HepG2 (cell line): ENCODE measurements around the gene AMBRA1. TPM values are rescaled to one million over a fixed set of nuclear protein-coding genes. Genes with fewer than 3 reads are reported as not detected.

Experiments used
- ATAC-seq: fragments of 200-7000 bp; cut with Tn5 transposase; 3 replicates; pipeline ENCODE4 v1.9.1; 2020; ENCODE audit warnings: mild to moderate bottlenecking, moderate library complexity
- BruUV-seq: library from RNA; stranded (reverse); fragments of 400-500 nt; replicated peaks from 2 replicates; lab custom pipeline; 2021; lab: Mats Ljungman, UMichigan
- CTCF ChIA-PET: fragments of 300-600 bp; formaldehyde crosslinking; extraction: SDS; loops from one replicate; lab custom pipeline; 2021; ENCODE audit warnings: low total read pairs, inconsistent platforms, low intra/inter-chr PET ratio; lab: Yijun Ruan, JAX
- POLR2A ChIA-PET: fragments of 350-600 bp; sonication (Branson Sonifier 250); formaldehyde crosslinking; loops from one replicate; lab custom pipeline; 2020; ENCODE audit warnings: antibody characterized with exemption, inconsistent platforms; lab: Yijun Ruan, JAX
- DNase-seq: peaks from one replicate; pipeline ENCODE4 v3.0.0-alpha.2; 2015; ENCODE audit warnings: low spot score
- FAIRE-seq: peaks from 3 replicates; lab custom pipeline; 2011; peaks lifted over from hg19 to GRCh38; lab: Jason Lieb, UNC
- H2AFZ ChIP-seq: one replicate; pipeline ENCODE4 v1.6.1; 2011; ENCODE audit warnings: low read length, inconsistent platforms
- H3K27ac ChIP-seq: fragments of 300-600 bp; 3 replicates; pipeline ENCODE4 v1.8.0; 2011; ENCODE audit warnings: mixed run types, mild to moderate bottlenecking, mixed read lengths, low read length, inconsistent platforms; ENCODE audit not compliant: insufficient read depth; ENCODE audit errors: extremely low read length
- H3K27me3 ChIP-seq, 2 experiments: fragments of 200-600 bp in 1 of 2; 2 replicates in 1 of 2; 3 replicates in 1 of 2; pipeline versions ENCODE4 v1.6.0 to v1.8.0; 2011; ENCODE audit warnings: low read length in 2 of 2, mild to moderate bottlenecking in 2 of 2, moderate library complexity in 2 of 2, inconsistent platforms in 1 of 2; ENCODE audit not compliant: insufficient read depth in 2 of 2, control insufficient read depth in 1 of 2
- H3K36me3 ChIP-seq, 2 experiments: fragments of 200-600 bp in 1 of 2; replicated peaks in 1 of 2; 2 replicates in 1 of 2; 3 replicates in 1 of 2; pipeline versions ENCODE4 v1.5.1 to v1.8.0; 2011; ENCODE audit warnings: low read length in 2 of 2, inconsistent platforms in 1 of 2; ENCODE audit not compliant: insufficient read depth in 2 of 2, control insufficient read depth in 1 of 2
- H3K4me1 ChIP-seq: 2 replicates; pipeline ENCODE4 v1.5.1; 2012; ENCODE audit warnings: low read length, inconsistent platforms; ENCODE audit not compliant: insufficient read depth
- H3K4me2 ChIP-seq: 2 replicates; pipeline ENCODE4 v1.6.0; 2011; ENCODE audit warnings: low read depth, low read length, inconsistent platforms
- H3K4me3 ChIP-seq, 3 experiments: fragments of 200-600 bp in 1 of 3; sonication (generic), shearing (Covaris generic) in 1 of 3; replicated peaks in 1 of 3; 2 replicates each; pipeline ENCODE4 v1.5.1; 2011 to 2016; ENCODE audit warnings: low read length in 3 of 3, inconsistent platforms in 2 of 3, low read depth in 2 of 3, mild to moderate bottlenecking in 2 of 3, control low read depth in 1 of 3, mixed read lengths in 1 of 3; ENCODE audit not compliant: insufficient read depth in 1 of 3
- H3K79me2 ChIP-seq: one replicate; pipeline ENCODE4 v1.6.1; 2011; ENCODE audit warnings: low read length, inconsistent platforms; ENCODE audit not compliant: insufficient read depth
- H3K9ac ChIP-seq: 2 replicates; pipeline ENCODE4 v1.6.0; 2011; ENCODE audit warnings: mild to moderate bottlenecking, low read depth, low read length, inconsistent platforms; ENCODE audit not compliant: insufficient read depth
- H3K9me3 ChIP-seq: 2 replicates; pipeline ENCODE4 v1.5.1; 2012; ENCODE audit warnings: mild to moderate bottlenecking, low read length
- H4K20me1 ChIP-seq: 2 replicates; pipeline ENCODE4 v1.6.0; 2011; ENCODE audit warnings: inconsistent platforms, mild to moderate bottlenecking, low read length, moderate library complexity; ENCODE audit not compliant: insufficient read depth
- CENPBD1 ChIP-seq: sonication (generic); formaldehyde crosslinking; IDR thresholded peaks from 2 replicates; pipeline ENCODE4 v1.8.0; 2022; ENCODE audit warnings: missing genetic modification reagents, low read depth, mild to moderate bottlenecking, borderline replicate concordance
- TMF1 ChIP-seq: sonication (generic); formaldehyde crosslinking; IDR thresholded peaks from 2 replicates; pipeline ENCODE4 v1.8.1; 2022; ENCODE audit warnings: low read depth, missing genetic modification reagents
- ZBTB26 ChIP-seq: IDR thresholded peaks from 2 replicates; pipeline ENCODE4 v1.6.1; 2016; ENCODE audit warnings: missing compliant biosample characterization, missing genetic modification reagents, borderline replicate concordance
- ZNF562 ChIP-seq: sonication (generic); formaldehyde crosslinking; IDR thresholded peaks from 2 replicates; pipeline ENCODE4 v1.8.0; 2022; ENCODE audit warnings: missing genetic modification reagents, borderline replicate concordance
- WGBS: methylation state at CpG from one replicate; pipeline ENCODE4 v1.1.6; 2017; ENCODE audit warnings: low lambda C conversion rate; 5-methylcytosine and 5-hydroxymethylcytosine counted together
- in situ Hi-C: cut with HindIII; loops from 2 replicates; pipeline ENCODE4 v1.10.0; 2017; ENCODE audit warnings: low pct_unique_long_range_greater_than_20kb; ENCODE audit not compliant: extremely low pct_ligation_motif_present
- intact Hi-C: fragments of 100-400 bp; cut with micrococcal nuclease; formaldehyde crosslinking; loops from one replicate; pipeline ENCODE4 v1.10.0; 2022; ENCODE audit not compliant: unreplicated experiment
- polyA plus RNA-seq, 8 experiments: library from polyadenylated mRNA; depleted of rRNA in 3 of 8; stranded (reverse) in 7 of 8; unstranded in 1 of 8; fragments of >200 nt; fragmentation: Illumina TruSeq in 4 of 8; extraction: Trizol in 4 of 8; gene quantifications; 2 replicates each; pipeline versions ENCODE4 v1.2.1 to v1.2.3, GENCODE V29; 2011 to 2016; ENCODE audit warnings: low read depth in 4 of 8, missing spikeins in 1 of 8, mixed read lengths in 1 of 8; ENCODE audit not compliant: insufficient read depth in 1 of 8
- total RNA-seq, 5 experiments: library from RNA; depleted of rRNA; stranded (reverse); fragments of >200 nt; fragmentation: Illumina TruSeq; extraction: Trizol; gene quantifications; 2 replicates each; pipeline ENCODE4 v1.2.3, GENCODE V29; 2016; ENCODE audit warnings: low read depth in 1 of 5

Gene AMBRA1
- total and polyA plus RNA-seq, 2 of the 13 experiments (the other 11 are each of a cell fraction or from before 2014, with no cell fraction given): 15.7 to 26.0 TPM

- Histone ChIP-seq H3K4me1 (peaks cover 30% of the 10 kb centered on the region), H3K9ac (no peak overlapping the region), H3K9me3 (no peaks in the 10 kb centered on the region), H3K79me2 (peaks cover 89% of the 10 kb centered on the region), H3K27ac (no peak overlapping the region), H3K27me3 (no peaks in the 10 kb centered on the region), H3K36me3 (peaks cover 3 to 5% of the 10 kb centered on the region in 2 experiments; a peak in 3 of 5 replicates), H3K4me2 (no peak overlapping the region), H4K20me1 (peaks cover 51% of the 10 kb centered on the region), H2AFZ (no peak overlapping the region), H3K4me3 (no peak overlapping the region)
- TF ChIP-seq ZNF562 (CRISPR knock-in tag): no peak
- intact Hi-C loops: loop anchor here (1.0 kb wide), 1 partner anchor 38 kb away; no protein-coding TSS in a partner anchor
- no peak for FAIRE-seq
- ChIA-PET POLR2A (interaction anchor here (1.0 to 1.3 kb wide), 2 partner anchors 26 to 87 kb away, joined by 3 to 4 read pairs; no protein-coding TSS in a partner anchor), CTCF (interaction anchor here (1.8 to 2.7 kb wide), 2 partner anchors 39 to 139 kb away, joined by 9 to 13 read pairs; no protein-coding TSS in a partner anchor)
- in situ Hi-C loops: no loop called here
- 98% methylated on average over 8 of the region's 8 CpGs for WGBS
- ATAC-seq: no peak
- no peak for DNase-seq
- BruUV-seq: no TSS peak
Measured at GRCh38 chr11:46528445-46529094, 65.3 kb downstream of the AMBRA1 start.

GRCh38 chr11:46527591-46528130 is 66.2 kb downstream of the AMBRA1 start:
- Histone ChIP-seq H3K27me3 (no peaks in the 10 kb centered on the region), H3K36me3 (peaks cover 3 to 5% of the 10 kb centered on the region in 2 experiments; a peak in 3 of 5 replicates), H3K9ac (no peak overlapping the region), H3K79me2 (peaks cover 89% of the 10 kb centered on the region), H3K4me1 (peaks cover 39% of the 10 kb centered on the region), H4K20me1 (peaks cover 54% of the 10 kb centered on the region), H3K4me2 (no peak overlapping the region), H2AFZ (no peak overlapping the region), H3K4me3 (no peak overlapping the region), H3K27ac (no peak overlapping the region), H3K9me3 (no peaks in the 10 kb centered on the region)
- no peak for FAIRE-seq
- no peak for TF ChIP-seq TMF1
- TF ChIP-seq CENPBD1 (CRISPR knock-in tag): no peak
- TF ChIP-seq ZBTB26 (CRISPR knock-in tag): no peak
- in situ Hi-C loops: no loop called here
- ChIA-PET CTCF (interaction anchor here (2.7 kb wide), 1 partner anchor 38 kb away, joined by 13 read pairs; no protein-coding TSS in a partner anchor), POLR2A (no interaction called here)
- WGBS: 100% methylated on average over 1 of the region's 1 CpG
- intact Hi-C loops: no loop called here
- BruUV-seq: no TSS peak
- no peak for DNase-seq
- no peak for ATAC-seq
